ENCODE data around the gene DENND4A.

The DENND4A gene

GRCh38 chr15:65792138-65792987 lies at the start of gene DENND4A:
Gene DENND4A (minus strand): TSS chr15:65792293. CDS start chr15:65756450, 35,843 bp downstream.
- peak; percentile 99 for DNase-seq

- DNase-seq = no peak
Observed at GRCh38 chr15:65841121-65841930, 49.2 kb upstream of the DENND4A start.

GRCh38 chr15:65839985-65840384 lies 47.9 kb upstream of the DENND4A start:
- DNase-seq = no peak

- no peak for DNase-seq
Observed at GRCh38 chr15:65839354-65839901, 47.3 kb upstream of the DENND4A start.

- no peak for DNase-seq
Observed at GRCh38 chr15:65837301-65838294, 45.5 kb upstream of the DENND4A start.

- DNase-seq = no peak
Observed at GRCh38 chr15:65836665-65837064, 44.6 kb upstream of the DENND4A start.

GRCh38 chr15:65835447-65835846 lies 43.4 kb upstream of the DENND4A start:
- DNase-seq = no peak

- no peak for DNase-seq
Observed at GRCh38 chr15:65834603-65835282, 42.6 kb upstream of the DENND4A start.

- DNase-seq = peak; percentile 28
Observed at GRCh38 chr15:65833501-65834205, 41.6 kb upstream of the DENND4A start.

GRCh38 chr15:65832549-65833364 lies 40.7 kb upstream of the DENND4A start:
- peak; percentile 93 for DNase-seq

GRCh38 chr15:65829130-65829764 lies 37.2 kb upstream of the DENND4A start:
- DNase-seq = no peak

- DNase-seq = no peak
Observed at GRCh38 chr15:65828585-65828984, 36.5 kb upstream of the DENND4A start.

- no peak for DNase-seq
Observed at GRCh38 chr15:65827065-65827464, 35.0 kb upstream of the DENND4A start.

GRCh38 chr15:65824941-65825544 lies 33.0 kb upstream of the DENND4A start:
- no peak for DNase-seq

- peak; percentile 55 for DNase-seq
Observed at GRCh38 chr15:65824031-65824743, 32.1 kb upstream of the DENND4A start.

- peak; percentile 36 for DNase-seq
Observed at GRCh38 chr15:65822316-65822715, 30.2 kb upstream of the DENND4A start.

GRCh38 chr15:65821070-65821469 lies 29.0 kb upstream of the DENND4A start:
- DNase-seq = no peak

GRCh38 chr15:65819563-65819960 lies 27.5 kb upstream of the DENND4A start:
- DNase-seq = no peak

All from femur (tissue), 1 donor.